GM23338 (cell line): ENCODE measurements around the gene SNX17. TPM values are rescaled to one million over a fixed set of nuclear protein-coding genes. Genes with fewer than 3 reads are reported as not detected.

Experiments used
- ATAC-seq: fragments of 200-7000 bp; cut with Tn5 transposase; 3 replicates; pipeline ENCODE4 v1.9.1; 2020
- DNase-seq: peaks from one replicate; pipeline ENCODE4 v3.0.0-alpha.2; 2015; ENCODE audit warnings: low spot score
- H2AFZ ChIP-seq: fragments of 200-600 bp; sonication (generic); 2 replicates; pipeline ENCODE4 v1.8.0; 2016; ENCODE audit warnings: antibody characterized with exemption, mild to moderate bottlenecking, moderate library complexity
- H3F3A ChIP-seq: fragments of 200-600 bp; sonication (generic); replicated peaks from 2 replicates; pipeline ENCODE4 v1.8.0; 2017; ENCODE audit warnings: antibody characterized with exemption, mixed run types, low read depth
- H3K27ac ChIP-seq: fragments of 200-600 bp; sonication (generic); 2 replicates; pipeline ENCODE4 v1.6.1; 2016; ENCODE audit warnings: low read depth
- H3K27me3 ChIP-seq: fragments of 200-600 bp; sonication (generic); 2 replicates; pipeline ENCODE4 v1.8.0; 2016; ENCODE audit warnings: mild to moderate bottlenecking, mixed run types, moderate library complexity; ENCODE audit not compliant: insufficient read depth
- H3K36me3 ChIP-seq: fragments of 200-600 bp; sonication (generic); 2 replicates; pipeline ENCODE4 v1.8.0; 2016; ENCODE audit warnings: mild to moderate bottlenecking; ENCODE audit not compliant: insufficient read depth
- H3K4me1 ChIP-seq: fragments of 200-600 bp; sonication (generic); 2 replicates; pipeline ENCODE4 v1.8.0; 2016; ENCODE audit warnings: mild to moderate bottlenecking, moderate library complexity; ENCODE audit not compliant: insufficient read depth
- H3K4me2 ChIP-seq: fragments of 200-600 bp; sonication (generic); 2 replicates; pipeline ENCODE4 v1.7.1; 2017; ENCODE audit warnings: mixed run types
- H3K4me3 ChIP-seq: fragments of 200-600 bp; sonication (generic); 2 replicates; pipeline ENCODE4 v1.6.1; 2016; ENCODE audit warnings: mixed run types
- H3K79me2 ChIP-seq: fragments of 200-600 bp; sonication (generic); replicated peaks from 2 replicates; pipeline ENCODE4 v1.8.0; 2017; ENCODE audit warnings: mild to moderate bottlenecking; ENCODE audit not compliant: insufficient read depth
- H3K9me2 ChIP-seq: fragments of 200-600 bp; sonication (generic); 2 replicates; pipeline ENCODE4 v1.8.0; 2017; ENCODE audit not compliant: insufficient read depth
- H4K20me1 ChIP-seq: fragments of 200-600 bp; sonication (generic); replicated peaks from 2 replicates; pipeline ENCODE4 v1.8.0; 2017; ENCODE audit warnings: mild to moderate bottlenecking; ENCODE audit not compliant: insufficient read depth
- H3K27ac Mint-ChIP-seq: 2 replicates; pipeline ENCODE4 v1.8.0; 2020; ENCODE audit warnings: inconsistent platforms, mild to moderate bottlenecking, moderate library complexity, mixed read lengths
- H3K27me3 Mint-ChIP-seq: 3 replicates; pipeline ENCODE4 v1.8.0; 2022; ENCODE audit warnings: low read depth, mild to moderate bottlenecking, moderate library complexity, mixed read lengths, inconsistent platforms; ENCODE audit not compliant: insufficient read depth, poor library complexity
- H3K36me3 Mint-ChIP-seq: 3 replicates; pipeline ENCODE4 v1.8.0; 2021; ENCODE audit warnings: low read depth, mild to moderate bottlenecking, inconsistent platforms, moderate library complexity, mixed read lengths
- H3K4me1 Mint-ChIP-seq: 3 replicates; pipeline ENCODE4 v1.8.0; 2020; ENCODE audit warnings: mild to moderate bottlenecking, inconsistent platforms, mixed read lengths
- H3K4me3 Mint-ChIP-seq: 3 replicates; pipeline ENCODE4 v1.8.0; 2021; ENCODE audit warnings: moderate library complexity, mild to moderate bottlenecking, inconsistent platforms, mixed read lengths
- H3K9me3 Mint-ChIP-seq: 3 replicates; pipeline ENCODE4 v1.8.0; 2020; ENCODE audit warnings: moderate library complexity, mild to moderate bottlenecking, inconsistent platforms, mixed read lengths
- CREB1 ChIP-seq: fragments of 250-450 bp; sonication (Bioruptor Pico); IDR thresholded peaks from 2 replicates; pipeline ENCODE4 v1.5.0; 2020; ENCODE audit warnings: low read depth, mild to moderate bottlenecking, moderate library complexity
- POLR2AphosphoS5 ChIP-seq: IDR thresholded peaks from 2 replicates; pipeline ENCODE4 v1.6.1; 2016; ENCODE audit warnings: antibody characterized with exemption, low read depth
- ZNF462 ChIP-seq: fragments of 250-450 bp; sonication (Bioruptor Pico); IDR thresholded peaks from 2 replicates; pipeline ENCODE4 v1.5.0; 2020; ENCODE audit warnings: mild to moderate bottlenecking, moderate library complexity
- polyA plus RNA-seq: library from polyadenylated mRNA; unstranded; fragments of >200 nt; fragmentation: Nextera tagmentation; extraction: Ambion mirVana; gene quantifications from 2 replicates; pipeline ENCODE4 v1.2.1, GENCODE V29; 2016
- total RNA-seq: library from RNA; depleted of rRNA; stranded (reverse); fragments of >200 nt; shearing (Covaris generic); gene quantifications from 2 replicates; pipeline ENCODE4 v1.2.3, GENCODE V29; 2014
- TF ChIP-seq, protein P1 (sequence below): IDR thresholded peaks from 2 replicates; pipeline ENCODE4 v1.6.1; 2016; ENCODE audit warnings: antibody characterized with exemption
- TF ChIP-seq, protein P2 (sequence below): IDR thresholded peaks from one replicate; pipeline ENCODE4 v1.6.1; 2018; ENCODE audit warnings: antibody characterized with exemption; ENCODE audit not compliant: unreplicated experiment
- TF ChIP-seq, protein P3 (sequence below), 2 experiments: fragments of 200-600 bp in 1 of 2; sonication (generic) in 1 of 2; conservative IDR thresholded peaks; 2 replicates each; pipeline versions ENCODE4 v1.5.1 to v1.6.1; 2016 to 2017; ENCODE audit warnings: antibody characterized with exemption in 2 of 2, low read depth in 2 of 2, mild to moderate bottlenecking in 2 of 2, moderate library complexity in 1 of 2

SNX17 gene
- total and polyA plus RNA-seq, 2 experiments from 2014 or later, result 34.0 to 58.0 TPM

DNA sequence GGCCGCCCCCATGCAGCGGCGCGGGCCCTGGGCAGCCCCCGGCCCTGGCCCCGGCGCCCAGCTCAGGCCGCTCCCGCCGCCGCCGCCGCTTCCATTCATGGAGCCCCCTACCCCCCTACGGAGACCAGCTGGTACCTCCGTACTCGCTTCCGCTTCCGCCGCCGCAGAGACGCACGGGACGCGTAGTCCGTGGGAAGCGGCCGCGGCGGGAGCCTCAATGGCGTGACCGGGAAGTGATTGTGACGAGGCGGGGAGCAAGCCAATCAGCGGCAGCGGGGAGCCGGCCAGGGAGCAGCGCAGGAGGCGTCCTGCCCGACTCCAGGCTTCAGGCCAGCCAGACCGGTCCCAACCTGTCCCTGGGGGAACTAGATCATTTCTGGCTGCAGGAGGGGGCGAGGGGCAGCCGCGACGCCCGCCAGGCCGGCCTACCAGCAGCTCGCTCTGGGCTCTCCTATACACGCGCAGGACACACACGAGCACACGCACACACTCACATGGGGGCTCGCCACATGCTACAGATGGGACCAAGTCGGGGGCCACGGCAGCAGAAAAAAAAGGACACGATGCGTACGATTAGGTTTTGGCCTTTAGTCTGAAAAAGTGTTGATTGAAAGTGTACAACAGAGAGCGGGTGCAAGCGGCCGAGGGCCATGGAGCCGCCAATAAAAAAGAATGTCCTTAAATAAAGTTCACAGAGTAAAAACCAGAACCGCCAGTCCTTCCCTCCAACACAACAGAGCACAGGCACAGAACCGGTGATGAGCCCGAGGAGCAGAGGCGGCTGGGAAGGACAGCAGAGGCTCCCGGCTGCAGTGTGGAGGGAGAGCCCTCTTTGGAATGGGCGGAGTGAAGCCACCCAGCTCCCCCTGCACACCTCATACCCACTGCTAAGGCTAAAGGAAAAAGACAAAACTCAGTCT lies 10.5 kb downstream of the SNX17 start, which contains the start of gene ZNF513:
Gene ZNF513 (minus strand): TSS at position 109 of the 920 bp plus-strand sequence. CDS start 208 bp downstream, outside the sequence.
- H3K4me2 ChIP-seq, result peak within 1 kb of the TSS; percentile 99
- peaks cover 7% of the 10 kb centered on the region for H3K4me1 ChIP-seq
- H3K4me3 ChIP-seq, result peak within 1 kb of the TSS; percentile 99
- ATAC-seq (peak; percentile 91), DNase-seq (peak; percentile 98)
- Mint-ChIP-seq H3K4me3 (peak within 1 kb of the TSS; percentile 90), H3K36me3 (peaks cover 78% of the 10 kb centered on the region), H3K4me1 (peaks cover 17% of the 10 kb centered on the region), H3K27ac (peak within 1 kb of the TSS; percentile 100), H3K9me3 (no peaks in the 10 kb centered on the region), H3K27me3 (peaks cover 27% of the 10 kb centered on the region)
- H2AFZ ChIP-seq, result peak within 1 kb of the TSS; percentile 81; the same call in 1 of the 2 replicates
- H4K20me1 ChIP-seq, result peaks cover 3% of the 10 kb centered on the region
- peaks cover 47% of the 10 kb centered on the region for H3F3A ChIP-seq
- H3K27ac ChIP-seq, result peak within 1 kb of the TSS; percentile 99
- H3K79me2 ChIP-seq, result peaks cover 14% of the 10 kb centered on the region
- peaks cover 48% of the 10 kb centered on the region for H3K36me3 ChIP-seq
- no peaks in the 10 kb centered on the region for H3K27me3 ChIP-seq
- H3K9me2 ChIP-seq, result no peaks in the 10 kb centered on the region
- TF ChIP-seq CREB1 (CRISPR knock-in tag) (peak; percentile 89), ZNF462 (CRISPR knock-in tag) (no peak), POLR2AphosphoS5 (peak; percentile 93)
- TF ChIP-seq, protein P1, sequence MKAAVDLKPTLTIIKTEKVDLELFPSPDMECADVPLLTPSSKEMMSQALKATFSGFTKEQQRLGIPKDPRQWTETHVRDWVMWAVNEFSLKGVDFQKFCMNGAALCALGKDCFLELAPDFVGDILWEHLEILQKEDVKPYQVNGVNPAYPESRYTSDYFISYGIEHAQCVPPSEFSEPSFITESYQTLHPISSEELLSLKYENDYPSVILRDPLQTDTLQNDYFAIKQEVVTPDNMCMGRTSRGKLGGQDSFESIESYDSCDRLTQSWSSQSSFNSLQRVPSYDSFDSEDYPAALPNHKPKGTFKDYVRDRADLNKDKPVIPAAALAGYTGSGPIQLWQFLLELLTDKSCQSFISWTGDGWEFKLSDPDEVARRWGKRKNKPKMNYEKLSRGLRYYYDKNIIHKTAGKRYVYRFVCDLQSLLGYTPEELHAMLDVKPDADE, result peak; percentile 94
- TF ChIP-seq, protein P2, sequence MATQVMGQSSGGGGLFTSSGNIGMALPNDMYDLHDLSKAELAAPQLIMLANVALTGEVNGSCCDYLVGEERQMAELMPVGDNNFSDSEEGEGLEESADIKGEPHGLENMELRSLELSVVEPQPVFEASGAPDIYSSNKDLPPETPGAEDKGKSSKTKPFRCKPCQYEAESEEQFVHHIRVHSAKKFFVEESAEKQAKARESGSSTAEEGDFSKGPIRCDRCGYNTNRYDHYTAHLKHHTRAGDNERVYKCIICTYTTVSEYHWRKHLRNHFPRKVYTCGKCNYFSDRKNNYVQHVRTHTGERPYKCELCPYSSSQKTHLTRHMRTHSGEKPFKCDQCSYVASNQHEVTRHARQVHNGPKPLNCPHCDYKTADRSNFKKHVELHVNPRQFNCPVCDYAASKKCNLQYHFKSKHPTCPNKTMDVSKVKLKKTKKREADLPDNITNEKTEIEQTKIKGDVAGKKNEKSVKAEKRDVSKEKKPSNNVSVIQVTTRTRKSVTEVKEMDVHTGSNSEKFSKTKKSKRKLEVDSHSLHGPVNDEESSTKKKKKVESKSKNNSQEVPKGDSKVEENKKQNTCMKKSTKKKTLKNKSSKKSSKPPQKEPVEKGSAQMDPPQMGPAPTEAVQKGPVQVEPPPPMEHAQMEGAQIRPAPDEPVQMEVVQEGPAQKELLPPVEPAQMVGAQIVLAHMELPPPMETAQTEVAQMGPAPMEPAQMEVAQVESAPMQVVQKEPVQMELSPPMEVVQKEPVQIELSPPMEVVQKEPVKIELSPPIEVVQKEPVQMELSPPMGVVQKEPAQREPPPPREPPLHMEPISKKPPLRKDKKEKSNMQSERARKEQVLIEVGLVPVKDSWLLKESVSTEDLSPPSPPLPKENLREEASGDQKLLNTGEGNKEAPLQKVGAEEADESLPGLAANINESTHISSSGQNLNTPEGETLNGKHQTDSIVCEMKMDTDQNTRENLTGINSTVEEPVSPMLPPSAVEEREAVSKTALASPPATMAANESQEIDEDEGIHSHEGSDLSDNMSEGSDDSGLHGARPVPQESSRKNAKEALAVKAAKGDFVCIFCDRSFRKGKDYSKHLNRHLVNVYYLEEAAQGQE, result no peak
- TF ChIP-seq, protein P3, sequence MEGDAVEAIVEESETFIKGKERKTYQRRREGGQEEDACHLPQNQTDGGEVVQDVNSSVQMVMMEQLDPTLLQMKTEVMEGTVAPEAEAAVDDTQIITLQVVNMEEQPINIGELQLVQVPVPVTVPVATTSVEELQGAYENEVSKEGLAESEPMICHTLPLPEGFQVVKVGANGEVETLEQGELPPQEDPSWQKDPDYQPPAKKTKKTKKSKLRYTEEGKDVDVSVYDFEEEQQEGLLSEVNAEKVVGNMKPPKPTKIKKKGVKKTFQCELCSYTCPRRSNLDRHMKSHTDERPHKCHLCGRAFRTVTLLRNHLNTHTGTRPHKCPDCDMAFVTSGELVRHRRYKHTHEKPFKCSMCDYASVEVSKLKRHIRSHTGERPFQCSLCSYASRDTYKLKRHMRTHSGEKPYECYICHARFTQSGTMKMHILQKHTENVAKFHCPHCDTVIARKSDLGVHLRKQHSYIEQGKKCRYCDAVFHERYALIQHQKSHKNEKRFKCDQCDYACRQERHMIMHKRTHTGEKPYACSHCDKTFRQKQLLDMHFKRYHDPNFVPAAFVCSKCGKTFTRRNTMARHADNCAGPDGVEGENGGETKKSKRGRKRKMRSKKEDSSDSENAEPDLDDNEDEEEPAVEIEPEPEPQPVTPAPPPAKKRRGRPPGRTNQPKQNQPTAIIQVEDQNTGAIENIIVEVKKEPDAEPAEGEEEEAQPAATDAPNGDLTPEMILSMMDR (conservative IDR thresholded peaks at IDR 0.05; ENCODE audit: low read depth in 2 of 2), result no peak
